Measurements from ENCODE around the gene ANKRD13C.
"Not testable (repeated sequence)": the region's sequence is repeated elsewhere in the genome, so short reads cannot be mapped to it uniquely, and the experiment has no call there.

Gene ANKRD13C

DNA sequence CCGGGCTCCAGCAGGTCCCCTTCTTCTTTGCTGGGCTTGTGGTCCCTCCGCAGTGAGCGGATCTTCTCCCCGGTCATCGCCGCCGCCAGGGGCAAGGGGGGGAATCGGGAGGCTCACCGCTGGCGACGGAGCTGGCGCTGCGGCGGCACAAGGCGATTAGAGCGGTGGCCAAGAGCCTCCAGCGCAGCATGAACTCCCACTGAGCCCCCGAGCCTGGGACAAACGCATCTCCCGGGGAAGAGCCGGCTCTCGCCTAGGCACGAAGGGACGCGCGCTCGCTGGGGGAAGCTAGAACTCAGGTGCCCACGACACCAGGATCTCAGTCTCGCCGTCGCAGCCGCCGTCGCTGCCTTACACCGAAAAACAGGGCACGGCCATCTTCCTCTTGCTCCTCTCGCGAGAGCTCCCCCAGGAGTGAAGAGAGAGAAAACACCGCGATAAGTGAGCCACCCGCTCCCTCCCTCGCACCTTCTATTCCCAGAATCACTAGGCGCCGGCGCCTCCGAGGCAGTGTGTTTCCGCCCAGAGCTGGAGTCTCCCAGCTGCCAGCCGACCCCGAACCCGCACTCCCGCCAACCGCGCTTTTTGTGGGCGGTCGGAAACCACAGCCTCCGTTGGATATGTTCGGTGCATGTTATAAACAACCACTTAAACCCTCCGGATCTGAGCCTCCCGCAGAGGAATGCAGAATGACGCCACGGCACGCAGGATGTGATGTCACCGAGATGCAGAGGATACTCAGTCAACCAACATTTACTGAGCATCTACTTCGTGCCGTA is at the start of gene ANKRD13C:
Gene ANKRD13C (minus strand): TSS at position 391 of the 779 bp plus-strand sequence. CDS start 314 bp downstream, at position 77.
- DNase-seq = peak; percentile 97

DNA sequence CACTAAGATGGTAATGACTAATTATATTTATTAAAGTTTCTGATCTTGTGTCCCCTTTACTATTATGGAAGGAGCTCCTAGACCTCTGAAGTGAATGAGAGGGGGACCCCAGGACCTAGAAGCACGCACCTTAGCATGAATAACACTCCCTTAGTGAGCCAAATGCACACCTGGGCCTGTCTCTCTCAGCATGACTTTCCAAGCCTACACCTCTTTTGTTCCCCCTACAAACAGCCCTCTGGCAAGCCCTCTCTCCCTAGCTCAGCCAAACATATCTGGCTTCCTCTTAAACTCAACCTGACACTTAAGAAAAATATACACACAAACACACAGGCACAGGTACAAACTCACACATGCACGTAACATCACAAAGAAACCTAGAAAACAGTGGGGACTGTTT is 49.2 kb upstream of the ANKRD13C start:
- DNase-seq = no peak

DNA sequence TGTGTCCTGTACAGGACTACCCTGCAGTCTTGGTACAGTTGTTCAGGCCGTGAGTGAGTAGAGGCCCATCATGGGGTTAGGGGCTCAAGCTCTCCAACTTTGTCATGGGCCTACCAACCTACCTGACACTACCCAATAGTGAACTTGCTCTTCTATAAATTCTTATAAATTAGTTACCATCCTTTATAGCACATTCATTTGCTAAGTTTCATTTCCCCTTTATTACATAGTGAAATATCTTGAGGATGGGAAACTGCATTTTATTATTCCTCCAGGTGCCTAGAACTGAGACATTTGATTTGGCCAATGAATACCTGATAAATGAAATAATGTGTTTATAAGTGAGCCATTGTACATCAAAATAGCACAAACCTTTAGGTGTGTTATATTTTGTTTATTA is 47.5 kb upstream of the ANKRD13C start:
- no peak for DNase-seq

GRCh38 chr1:70400335-70400734 is 45.8 kb upstream of the ANKRD13C start:
- no peak for DNase-seq

DNA sequence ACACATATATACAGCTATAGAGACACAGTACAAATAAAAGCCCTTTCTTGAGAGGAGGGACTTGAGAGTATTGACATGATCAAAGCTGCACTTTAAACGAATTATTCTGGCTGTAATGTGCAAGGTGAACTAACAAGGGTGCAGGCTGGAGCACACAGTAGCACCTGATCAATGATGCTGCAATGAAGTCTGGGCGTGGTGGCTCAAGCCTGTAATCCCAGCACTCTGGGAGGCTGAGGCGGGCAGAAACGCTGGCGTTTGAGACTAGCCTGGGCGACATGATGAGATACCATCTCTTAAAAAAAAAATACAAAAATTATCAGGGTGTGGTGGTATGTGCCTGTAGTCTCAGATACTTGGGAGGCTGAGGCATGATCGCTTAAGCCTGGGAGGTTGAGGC is 42.5 kb upstream of the ANKRD13C start:
- DNase-seq = no peak

GRCh38 chr1:70396607-70397006 is 42.1 kb upstream of the ANKRD13C start:
- DNase-seq = no peak

DNA sequence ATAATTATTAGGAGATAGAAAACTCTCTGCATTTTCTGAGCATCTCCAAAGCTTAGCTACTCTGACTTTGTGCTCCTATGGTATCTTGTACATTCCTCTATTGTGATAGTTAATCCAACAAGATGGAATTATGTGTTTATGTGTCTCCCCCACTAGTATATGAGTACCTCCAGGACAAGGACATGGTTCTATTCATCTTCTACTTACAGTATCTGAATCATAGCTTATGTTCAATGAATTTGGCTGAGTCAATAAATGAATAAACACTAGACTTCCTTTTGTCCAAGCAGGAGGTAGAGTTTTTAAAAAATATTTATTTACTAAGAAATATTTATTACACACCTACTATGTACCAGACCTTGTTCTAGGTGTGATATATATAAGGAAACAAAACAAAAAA is 38.1 kb upstream of the ANKRD13C start:
- DNase-seq = no peak

GRCh38 chr1:70387507-70387906 is 33.0 kb upstream of the ANKRD13C start:
- DNase-seq = no peak

- no peak for DNase-seq
Measured at GRCh38 chr1:70386121-70386520, 31.6 kb upstream of the ANKRD13C start.

- DNase-seq = no peak
Measured at GRCh38 chr1:70385477-70385876, 31.0 kb upstream of the ANKRD13C start.

DNA sequence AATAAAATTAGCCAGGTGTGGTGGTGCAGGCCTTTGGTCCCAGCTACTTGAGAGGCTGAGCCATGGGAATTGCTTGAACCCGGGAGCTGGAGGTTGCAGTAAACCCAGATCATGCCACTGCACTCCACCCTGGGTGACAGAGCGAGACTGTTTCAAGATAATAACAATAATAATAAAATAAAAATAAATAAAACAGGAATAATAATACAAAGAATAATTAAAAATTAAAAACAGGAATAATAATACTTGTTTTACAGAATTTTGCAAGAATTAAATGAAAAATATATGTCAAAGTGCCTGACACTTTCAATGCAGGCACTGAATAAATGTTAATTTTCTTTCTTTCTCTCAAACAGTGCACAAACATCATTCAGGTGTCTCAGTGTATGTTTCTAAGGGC is 30.0 kb upstream of the ANKRD13C start:
- DNase-seq = no peak

DNA sequence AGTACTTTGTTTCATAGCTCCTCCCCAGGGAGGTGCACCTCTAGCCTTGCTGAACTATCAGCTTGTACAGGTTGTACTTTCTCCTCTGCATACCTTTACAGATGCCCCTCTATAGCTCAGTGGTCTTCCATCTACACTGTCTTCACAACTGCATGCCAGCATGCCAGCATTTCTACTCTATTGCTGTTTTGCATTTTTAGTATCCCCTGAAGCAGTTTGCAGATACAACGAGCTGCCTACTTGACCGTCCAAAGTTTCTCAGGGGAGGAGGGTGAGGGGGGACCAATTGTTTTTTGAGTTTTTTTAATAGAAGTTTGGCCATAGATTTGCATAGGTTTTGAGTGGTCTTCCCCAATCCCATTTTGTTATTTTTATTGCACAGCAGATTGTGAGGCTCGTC is 29.0 kb upstream of the ANKRD13C start:
- no peak for DNase-seq

- no peak for DNase-seq
Measured at GRCh38 chr1:70382682-70383081, 28.2 kb upstream of the ANKRD13C start.

DNA sequence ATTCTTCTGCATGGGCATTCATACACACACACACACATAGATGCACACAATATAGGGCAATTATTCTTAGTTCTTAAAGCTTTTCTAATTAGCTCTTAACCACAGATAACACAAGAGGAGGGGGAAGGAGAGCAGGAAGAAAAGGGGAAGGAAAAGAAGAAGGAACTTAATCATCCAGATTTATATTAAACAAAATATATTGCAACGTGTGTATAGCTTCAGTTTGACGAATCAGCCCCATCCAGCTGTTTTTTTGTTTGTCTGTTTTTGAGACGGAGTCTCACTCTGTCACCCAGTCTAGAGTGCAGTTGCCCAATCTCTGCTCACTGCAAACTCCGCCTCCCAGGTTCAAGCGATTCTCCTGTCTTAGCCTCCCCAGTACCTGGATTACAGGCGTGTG is 21.7 kb upstream of the ANKRD13C start:
- DNase-seq = no peak

GRCh38 chr1:70373580-70373979 is 19.1 kb upstream of the ANKRD13C start:
- not testable (repeated sequence) for DNase-seq

- DNase-seq = no peak
Measured at GRCh38 chr1:70372426-70372825, 17.9 kb upstream of the ANKRD13C start.

- not testable (repeated sequence) for DNase-seq
Measured at GRCh38 chr1:70371586-70371985, 17.1 kb upstream of the ANKRD13C start.

DNA sequence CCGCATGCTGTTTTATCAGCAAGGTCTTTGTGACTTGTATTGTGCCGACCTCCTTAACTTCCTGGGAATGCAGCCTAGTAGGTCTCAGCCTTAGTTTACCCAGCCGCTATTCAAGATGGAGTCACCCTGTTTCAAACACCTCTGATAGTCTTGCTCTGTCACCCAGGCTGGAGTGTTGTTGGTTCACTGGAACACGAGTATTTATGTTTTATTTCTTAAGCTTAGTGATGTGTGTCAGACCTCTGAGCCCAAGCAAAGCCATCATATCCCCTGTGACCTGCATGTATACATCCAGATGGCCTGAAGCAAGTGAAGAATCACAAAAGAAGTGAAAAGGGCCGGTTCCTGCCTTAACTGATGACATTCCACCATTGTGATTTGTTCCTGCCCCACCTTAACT is 12.9 kb upstream of the ANKRD13C start:
- DNase-seq = not testable (repeated sequence)

- not testable (repeated sequence) for DNase-seq
Measured at GRCh38 chr1:70366997-70367396, 12.5 kb upstream of the ANKRD13C start.

GRCh38 chr1:70366425-70366952 is 12.0 kb upstream of the ANKRD13C start:
- DNase-seq = not testable (repeated sequence)

DNA sequence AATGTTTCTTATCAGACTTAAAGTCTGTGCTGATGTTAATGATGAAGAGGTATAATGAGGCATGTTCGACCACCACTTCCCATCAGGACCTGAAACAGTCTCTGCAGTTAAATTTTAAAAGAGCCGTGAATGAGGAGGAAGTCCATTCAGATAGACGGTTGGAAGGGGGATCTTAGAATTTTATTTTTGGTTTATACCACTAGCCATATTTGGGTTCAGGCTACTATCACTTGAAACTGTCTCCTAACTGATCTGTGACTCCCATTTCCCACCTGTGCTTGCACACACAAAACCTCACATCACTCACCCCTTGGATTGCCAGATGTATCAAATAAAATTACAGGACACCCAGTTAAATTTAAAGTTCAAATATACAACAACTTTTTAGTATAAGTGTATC is 9.9 kb upstream of the ANKRD13C start:
- no peak for DNase-seq

DNA sequence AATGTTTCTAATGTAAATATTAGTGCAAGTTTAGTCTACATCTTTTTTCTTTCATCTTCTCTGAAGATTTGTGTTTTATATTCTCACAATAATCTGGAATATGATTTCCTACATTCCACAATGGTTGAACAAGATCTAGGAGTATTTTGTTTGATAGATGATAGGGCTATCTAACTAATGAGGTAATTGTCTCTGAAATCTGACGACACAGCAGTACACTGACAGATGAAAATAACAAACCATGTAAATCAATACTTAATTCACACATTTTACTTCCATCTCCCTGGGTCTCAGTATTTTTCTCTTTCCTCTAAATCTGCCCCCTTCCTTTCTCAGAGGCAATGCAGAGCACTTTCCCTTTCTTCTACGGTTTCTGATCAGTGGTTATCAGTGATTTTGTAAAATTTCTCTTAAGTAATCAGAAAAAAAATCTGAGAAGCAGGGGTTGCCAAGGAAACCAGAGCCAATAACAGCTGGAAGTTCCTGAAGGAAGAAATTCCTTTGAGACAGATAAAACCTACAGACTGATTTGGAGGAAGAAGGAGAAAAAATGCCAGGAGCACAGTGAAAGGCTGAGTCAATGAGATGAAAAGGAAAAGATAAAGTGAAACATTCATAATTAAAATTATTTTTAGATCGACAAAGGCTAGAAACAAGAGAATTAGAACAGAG is 7.3 kb upstream of the ANKRD13C start:
- no peak for DNase-seq

- DNase-seq = no peak
Measured at GRCh38 chr1:70360321-70360720, 5.8 kb upstream of the ANKRD13C start.

DNA sequence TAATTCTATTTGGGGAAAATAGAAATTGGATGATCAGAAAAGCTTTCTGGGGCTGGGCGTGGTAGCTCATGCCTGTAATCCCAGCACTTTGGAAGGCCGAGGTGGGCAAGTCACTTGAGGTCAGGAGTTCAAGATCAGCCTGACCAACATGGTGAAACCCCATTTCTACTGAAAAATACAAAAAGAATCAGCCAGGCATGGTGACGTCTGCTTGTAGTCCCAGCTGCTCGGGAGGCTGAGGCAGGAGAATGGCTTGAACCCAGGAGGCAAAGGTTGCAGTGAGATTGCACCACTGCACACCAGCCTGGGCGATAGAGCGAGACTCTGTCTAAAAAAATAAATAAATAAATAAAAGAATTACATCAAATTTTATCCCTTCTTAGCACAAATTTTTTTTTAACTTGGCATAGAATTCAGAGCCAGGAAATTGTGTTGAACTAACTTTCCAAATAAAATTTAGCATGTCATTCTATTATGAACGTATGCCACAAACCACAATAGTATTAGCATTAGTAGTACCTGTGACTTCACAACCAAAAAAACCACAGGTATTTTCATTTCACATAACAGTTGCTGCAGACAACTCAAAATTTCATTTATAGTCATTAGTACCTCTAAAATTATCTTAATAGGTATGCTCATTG is 4.5 kb upstream of the ANKRD13C start:
- no peak for DNase-seq
